Neural progenitor cell (in vitro differentiated cells): ENCODE data around the gene KRT12. TPM values are rescaled to one million over a fixed set of nuclear protein-coding genes. Genes with fewer than 3 reads are reported as not detected.
A peak's percentile ranks its signal among the peaks of the same experiment; 100 is the strongest.

Experiments used
- DNase-seq: peaks from one replicate; pipeline ENCODE4 v3.0.0-alpha.2; 2016; ENCODE audit warnings: low spot score
- H2AFZ ChIP-seq: fragments of 200-600 bp; sonication (generic); replicated peaks from 2 replicates; pipeline ENCODE4 v1.6.1; 2016; ENCODE audit warnings: antibody characterized with exemption
- H3F3A ChIP-seq: fragments of 200-600 bp; sonication (generic); 2 replicates; pipeline ENCODE4 v1.6.1; 2016; ENCODE audit warnings: antibody characterized with exemption, low read depth
- H3K27ac ChIP-seq: fragments of 200-600 bp; sonication (generic); 2 replicates; pipeline ENCODE4 v1.5.1; 2016; ENCODE audit warnings: mild to moderate bottlenecking
- H3K27me3 ChIP-seq: fragments of 200-600 bp; sonication (generic); 2 replicates; pipeline ENCODE4 v1.6.1; 2016; ENCODE audit warnings: mild to moderate bottlenecking, moderate library complexity
- H3K36me3 ChIP-seq: fragments of 200-600 bp; sonication (generic); 2 replicates; pipeline ENCODE4 v1.5.1; 2016
- H3K4me1 ChIP-seq: fragments of 200-600 bp; sonication (generic); 2 replicates; pipeline ENCODE4 v1.6.1; 2016; ENCODE audit warnings: mixed run types
- H3K4me2 ChIP-seq: fragments of 200-600 bp; sonication (generic); 2 replicates; pipeline ENCODE4 v1.6.1; 2016
- H3K4me3 ChIP-seq: fragments of 200-600 bp; sonication (generic); 2 replicates; pipeline ENCODE4 v1.5.1; 2016
- H3K79me2 ChIP-seq: fragments of 200-600 bp; sonication (generic); 2 replicates; pipeline ENCODE4 v1.6.1; 2016; ENCODE audit warnings: low read depth
- H3K9ac ChIP-seq: fragments of 200-600 bp; sonication (generic); 2 replicates; pipeline ENCODE4 v1.6.1; 2016
- H3K9me3 ChIP-seq: fragments of 200-600 bp; sonication (generic); 2 replicates; pipeline ENCODE4 v1.5.1; 2016; ENCODE audit warnings: low read depth
- H4K20me1 ChIP-seq: fragments of 200-600 bp; sonication (generic); 2 replicates; pipeline ENCODE4 v1.6.1; 2016; ENCODE audit warnings: low read depth
- H3K27ac Mint-ChIP-seq: 3 replicates; pipeline ENCODE4 v1.8.0; 2021; ENCODE audit warnings: mixed read lengths
- H3K27me3 Mint-ChIP-seq: 2 replicates; pipeline ENCODE4 v1.8.0; 2022; ENCODE audit warnings: low read depth, mild to moderate bottlenecking, inconsistent platforms, moderate library complexity, mixed read lengths; ENCODE audit not compliant: insufficient read depth
- H3K36me3 Mint-ChIP-seq: 3 replicates; pipeline ENCODE4 v1.8.0; 2021; ENCODE audit warnings: mixed read lengths
- H3K4me1 Mint-ChIP-seq: 3 replicates; pipeline ENCODE4 v1.8.0; 2021; ENCODE audit warnings: mixed read lengths
- H3K4me3 Mint-ChIP-seq: 3 replicates; pipeline ENCODE4 v1.8.0; 2021; ENCODE audit warnings: mild to moderate bottlenecking, moderate library complexity, mixed read lengths
- H3K9me3 Mint-ChIP-seq: 3 replicates; pipeline ENCODE4 v1.8.0; 2020; ENCODE audit warnings: mixed read lengths
- CTCF ChIP-seq: fragments of 200-600 bp; sonication (generic); IDR thresholded peaks from 2 replicates; pipeline ENCODE4 v1.5.1; 2017; ENCODE audit warnings: antibody characterized with exemption, mild to moderate bottlenecking
- EZH2 ChIP-seq: fragments of 200-600 bp; sonication (generic); IDR thresholded peaks from 2 replicates; pipeline ENCODE4 v1.6.1; 2017; ENCODE audit warnings: antibody characterized with exemption, mild to moderate bottlenecking, moderate library complexity
- EZH2phosphoT487 ChIP-seq: fragments of 200-600 bp; sonication (generic); IDR thresholded peaks from 2 replicates; pipeline ENCODE4 v1.6.1; 2017; ENCODE audit warnings: antibody characterized with exemption
- total RNA-seq: library from RNA; depleted of rRNA; stranded (reverse); fragments of >200 nt; gene quantifications from 2 replicates; pipeline ENCODE4 v1.2.3, GENCODE V29; 2015; ENCODE audit warnings: low replicate concordance

The KRT12 gene
- not detected in 2 replicates for total RNA-seq

- Histone ChIP-seq H4K20me1 (no peaks in the 10 kb centered on the region), H3K27ac (no peak within 1 kb of the TSS), H3F3A (no peaks in the 10 kb centered on the region), H3K9me3 (no peaks in the 10 kb centered on the region), H3K4me2 (no peak within 1 kb of the TSS), H3K36me3 (no peaks in the 10 kb centered on the region), H3K79me2 (no peaks in the 10 kb centered on the region), H3K9ac (no peak within 1 kb of the TSS), H3K27me3 (no peaks in the 10 kb centered on the region), H3K4me3 (no peak within 1 kb of the TSS), H2AFZ (no peak within 1 kb of the TSS), H3K4me1 (no peaks in the 10 kb centered on the region)
- Mint-ChIP-seq H3K9me3 (no peaks in the 10 kb centered on the region), H3K4me3 (no peak within 1 kb of the TSS), H3K36me3 (no peaks in the 10 kb centered on the region), H3K27me3 (peaks cover 2% of the 10 kb centered on the region), H3K4me1 (no peaks in the 10 kb centered on the region), H3K27ac (no peak within 1 kb of the TSS)
- DNase-seq = no peak
- TF ChIP-seq EZH2phosphoT487 (no peak), EZH2 (no peak), CTCF (no peak)
Measured at GRCh38 chr17:40866838-40867237, at the start of gene KRT12. Gene KRT12, minus strand, starts transcription at chr17:40867223. Its CDS starts 37 bp downstream, at chr17:40867186.

GRCh38 chr17:40916366-40916765 lies 49.3 kb upstream of the KRT12 start:
- no peaks in the 10 kb centered on the region for H3K4me1 Mint-ChIP-seq

GRCh38 chr17:40915721-40916256 lies 48.8 kb upstream of the KRT12 start:
- no peak for DNase-seq
- H3K9me3 Mint-ChIP-seq = no peaks in the 10 kb centered on the region
- Histone ChIP-seq H3K9me3 (no peaks in the 10 kb centered on the region), H3K4me1 (no peaks in the 10 kb centered on the region), H3F3A (no peaks in the 10 kb centered on the region), H3K36me3 (no peaks in the 10 kb centered on the region), H3K4me3 (no peak overlapping the region), H3K27ac (no peak overlapping the region), H3K4me2 (no peak overlapping the region), H4K20me1 (no peaks in the 10 kb centered on the region), H3K9ac (no peak overlapping the region), H2AFZ (peak overlapping the region; percentile 14), H3K79me2 (no peaks in the 10 kb centered on the region), H3K27me3 (no peaks in the 10 kb centered on the region)
- no peaks in the 10 kb centered on the region for H3K36me3 Mint-ChIP-seq
- H3K27me3 Mint-ChIP-seq = no peaks in the 10 kb centered on the region
- TF ChIP-seq CTCF (no peak), EZH2 (no peak), EZH2phosphoT487 (no peak)
- no peaks in the 10 kb centered on the region for H3K4me1 Mint-ChIP-seq
- H3K27ac Mint-ChIP-seq = no peak overlapping the region
- H3K4me3 Mint-ChIP-seq = no peak overlapping the region

More at GRCh38 chr17:40916366-40916765, 49.3 kb upstream of the KRT12 start:
- Histone ChIP-seq H3K9ac (no peak overlapping the region), H4K20me1 (no peaks in the 10 kb centered on the region), H3K4me2 (no peak overlapping the region), H3K27ac (no peak overlapping the region), H3K79me2 (no peaks in the 10 kb centered on the region), H3K27me3 (no peaks in the 10 kb centered on the region), H2AFZ (peak overlapping the region; percentile 14), H3F3A (no peaks in the 10 kb centered on the region), H3K9me3 (no peaks in the 10 kb centered on the region), H3K4me3 (no peak overlapping the region), H3K36me3 (no peaks in the 10 kb centered on the region), H3K4me1 (no peaks in the 10 kb centered on the region)
- H3K4me3 Mint-ChIP-seq = no peak overlapping the region
- DNase-seq = no peak
- H3K27me3 Mint-ChIP-seq = peaks cover 2% of the 10 kb centered on the region
- no peak for TF ChIP-seq EZH2phosphoT487
- TF ChIP-seq CTCF = no peak
- TF ChIP-seq EZH2 = no peak
- H3K36me3 Mint-ChIP-seq = no peaks in the 10 kb centered on the region
- no peaks in the 10 kb centered on the region for H3K9me3 Mint-ChIP-seq
- no peak overlapping the region for H3K27ac Mint-ChIP-seq
